GM19467 (cell line): ENCODE measurements around the gene PRSS22.
A peak's percentile ranks its signal among the peaks of the same experiment; 100 is the strongest.
"Not testable (repeated sequence)": the region's sequence is repeated elsewhere in the genome, so short reads cannot be mapped to it uniquely, and the experiment has no call there.

Experiments used
- ATAC-seq: cut with Tn5 transposase; IDR thresholded peaks from one replicate; pipeline ENCODE4 v1.9.1; 2021; ENCODE audit warnings: mild to moderate bottlenecking, moderate library complexity; ENCODE audit not compliant: unreplicated experiment

The PRSS22 gene

DNA sequence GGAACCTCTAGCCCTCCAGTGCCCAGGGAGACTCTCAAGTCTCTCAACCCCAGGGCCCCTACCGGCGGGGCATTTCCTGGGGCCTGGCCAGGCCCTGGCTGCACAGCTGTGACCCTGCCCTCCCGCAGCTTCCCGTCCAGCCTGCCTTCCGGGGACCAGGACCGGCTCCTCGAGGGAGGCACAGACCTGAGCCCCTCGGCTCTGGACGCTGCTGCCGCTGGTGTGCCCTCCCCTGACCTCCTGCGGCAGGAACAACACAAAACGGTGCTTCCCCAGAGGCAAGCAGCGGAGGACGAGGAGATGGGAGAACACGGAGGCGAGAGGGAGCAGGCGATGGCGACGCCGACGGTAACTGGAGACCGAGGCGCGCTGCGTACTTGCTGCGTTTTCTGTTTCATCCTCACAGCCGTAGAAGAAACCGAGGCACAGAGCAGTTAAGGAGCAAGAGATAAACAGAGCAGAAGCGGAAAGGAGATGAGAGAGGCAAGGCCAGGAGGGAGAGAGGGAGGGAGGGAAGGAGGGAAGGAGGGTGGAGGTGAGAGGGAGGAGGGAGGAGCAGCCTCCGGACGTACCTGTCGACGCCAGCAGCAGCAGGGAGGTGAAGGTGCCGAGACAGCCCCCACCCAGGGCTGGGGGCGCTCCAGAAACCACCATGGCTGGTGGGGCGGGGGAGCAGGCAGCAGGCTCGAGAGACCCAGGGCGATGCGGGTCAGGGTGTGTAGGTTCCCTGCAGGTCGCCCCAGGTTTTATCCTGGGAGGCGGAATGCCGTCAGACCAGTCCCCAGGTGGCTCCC is at the start of gene PRSS22:
TSS of gene PRSS22 (minus strand) at position 720 of the 794 bp plus-strand sequence. CDS start at position 654, 66 bp downstream.
- ATAC-seq: no peak

DNA sequence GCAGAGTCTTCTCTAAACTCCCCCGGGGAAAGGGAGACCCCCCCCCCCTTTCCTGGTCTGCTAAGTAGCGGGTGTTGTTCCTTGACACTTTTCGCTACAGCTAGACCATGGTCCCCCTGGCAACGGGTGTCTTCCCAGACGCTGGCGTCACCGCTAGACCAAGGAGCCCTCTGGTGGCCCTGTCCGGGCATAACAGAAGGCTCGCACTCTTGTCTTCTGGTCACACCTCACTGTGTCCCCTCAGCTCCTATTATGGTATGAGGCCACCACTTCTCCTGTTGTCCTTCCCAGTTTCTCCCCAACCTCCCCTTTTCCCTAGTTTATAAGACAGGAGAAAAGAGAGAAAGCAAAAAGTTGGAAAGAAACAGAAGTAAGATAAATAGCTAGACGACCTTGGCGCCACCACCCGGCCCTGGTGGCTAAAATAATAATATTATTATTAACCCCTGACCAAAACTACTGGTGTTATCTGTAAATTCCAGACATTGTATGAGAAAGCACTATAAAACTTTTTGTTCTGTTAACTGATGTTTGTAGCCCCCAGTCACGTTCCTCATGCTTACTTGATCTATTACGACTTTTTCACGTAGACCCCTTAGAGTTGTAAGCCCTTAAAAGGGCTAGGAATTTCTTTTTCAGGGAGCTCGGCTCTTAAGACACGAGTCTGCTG is 49.2 kb upstream of the PRSS22 start:
- not testable (repeated sequence) for ATAC-seq

GRCh38 chr16:2905988-2906387 is 48.0 kb upstream of the PRSS22 start:
- ATAC-seq: no peak

DNA sequence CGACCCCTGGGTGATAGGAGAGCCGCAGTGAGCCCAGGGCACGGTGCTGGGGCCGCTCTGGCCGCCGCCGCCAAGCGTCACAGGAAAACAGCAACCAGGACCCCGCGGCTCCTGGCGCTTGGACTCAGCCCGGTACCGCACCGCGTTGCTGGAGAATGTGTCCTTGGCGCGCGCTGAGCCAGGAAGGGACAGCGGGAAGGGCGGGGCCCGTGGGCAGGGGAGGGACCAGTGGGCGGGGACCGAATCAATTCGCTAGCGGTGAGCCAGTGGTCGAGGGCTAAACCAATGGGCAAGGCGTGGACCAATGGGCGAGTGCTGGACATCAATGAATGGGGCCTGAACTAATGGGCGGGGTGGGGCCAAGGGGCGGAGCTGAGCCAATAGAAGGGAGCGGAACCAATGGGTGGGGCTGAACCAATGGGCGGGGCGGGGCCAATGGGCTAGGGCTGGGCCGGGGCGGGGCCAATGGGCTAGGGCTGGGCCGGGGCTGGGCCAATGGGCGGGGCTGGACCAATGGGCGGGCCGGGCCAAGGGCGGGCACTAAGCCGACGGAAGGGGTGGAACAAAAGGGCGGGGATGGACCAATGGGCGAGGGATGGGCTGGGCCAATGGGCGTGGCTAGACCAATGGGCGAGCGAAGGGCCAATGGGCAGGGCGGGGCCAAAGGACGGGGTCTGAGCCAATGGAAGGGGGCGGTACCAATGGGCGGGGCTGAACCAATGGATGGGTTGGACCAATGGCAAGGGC is 47.4 kb upstream of the PRSS22 start:
- peak; percentile 65 for ATAC-seq

GRCh38 chr16:2904922-2905240 is 46.9 kb upstream of the PRSS22 start:
- peak; percentile 4 for ATAC-seq

DNA sequence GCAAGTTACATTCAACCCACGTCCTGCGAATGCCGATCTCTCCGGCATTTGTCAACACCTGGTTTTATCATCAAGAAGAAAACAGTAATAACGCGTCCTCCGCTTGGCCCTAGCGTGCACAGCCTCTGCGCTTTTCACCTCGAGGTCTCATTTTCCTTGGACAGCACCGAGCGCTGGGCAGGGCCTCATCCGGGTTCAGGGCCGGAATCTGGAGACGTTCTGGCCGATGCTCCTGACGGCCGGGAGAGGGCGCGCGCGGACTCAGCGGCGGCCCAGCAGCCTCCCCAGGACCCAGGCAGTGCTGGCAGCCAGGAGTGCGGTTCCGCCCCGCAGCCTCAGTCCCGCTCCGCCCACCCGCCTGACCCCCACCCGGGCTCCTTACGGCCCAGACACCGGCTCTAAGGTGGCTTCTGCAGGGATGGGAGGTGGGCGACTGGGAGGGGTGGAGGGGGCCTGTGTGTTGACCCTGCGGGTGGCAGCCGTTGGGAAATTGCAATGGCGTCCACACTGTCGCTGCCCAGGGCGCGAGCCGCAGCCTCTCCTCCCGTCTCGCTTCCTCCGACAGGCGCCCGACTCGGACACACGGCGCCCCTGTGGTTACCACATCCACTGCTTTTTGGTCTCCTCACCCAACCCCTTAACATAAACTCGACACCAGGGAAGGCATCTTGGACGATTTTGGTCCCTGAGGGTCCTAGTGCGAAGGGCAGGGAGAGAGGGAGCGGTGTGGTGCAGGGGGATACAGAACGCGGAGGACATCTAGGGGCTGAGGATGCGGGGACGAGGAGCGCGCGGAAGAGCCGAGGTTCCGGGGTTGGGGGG is 46.3 kb upstream of the PRSS22 start:
- peak; percentile 49 for ATAC-seq

- ATAC-seq: no peak
These were observed 44.6 kb upstream of the PRSS22 start for GRCh38 chr16:2902337-2903130.

DNA sequence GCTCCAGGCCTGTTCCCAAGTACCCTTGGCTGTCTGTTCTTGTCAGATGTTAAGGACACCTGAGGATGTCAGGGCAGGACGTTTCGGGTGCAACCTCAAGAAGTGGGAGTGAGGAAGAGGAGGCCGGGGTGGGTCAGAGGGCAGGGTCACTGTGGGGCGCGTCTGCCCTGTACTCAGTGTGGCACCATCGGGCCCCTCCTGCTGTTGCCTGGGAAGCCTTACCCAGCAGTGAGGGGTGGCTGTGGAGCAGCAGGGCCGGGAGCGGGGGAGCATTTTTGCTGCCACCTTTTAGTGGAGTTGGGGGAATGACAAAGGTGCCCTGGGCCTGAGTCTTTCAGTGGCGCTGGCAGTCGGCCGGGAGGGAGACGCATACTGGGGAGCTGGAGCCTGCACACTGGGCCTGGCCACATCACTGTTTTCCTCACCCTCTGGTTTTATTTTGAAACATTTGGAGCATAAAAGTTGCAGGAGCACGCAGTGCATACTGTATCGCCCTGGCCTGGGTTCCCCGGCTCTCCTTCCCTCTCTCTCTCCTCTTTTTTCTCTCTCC is 42.6 kb upstream of the PRSS22 start:
- no peak for ATAC-seq

- no peak for ATAC-seq
These were observed 41.6 kb upstream of the PRSS22 start for GRCh38 chr16:2899564-2900072.

- no peak for ATAC-seq
These were observed 41.0 kb upstream of the PRSS22 start for GRCh38 chr16:2898831-2899563.

DNA sequence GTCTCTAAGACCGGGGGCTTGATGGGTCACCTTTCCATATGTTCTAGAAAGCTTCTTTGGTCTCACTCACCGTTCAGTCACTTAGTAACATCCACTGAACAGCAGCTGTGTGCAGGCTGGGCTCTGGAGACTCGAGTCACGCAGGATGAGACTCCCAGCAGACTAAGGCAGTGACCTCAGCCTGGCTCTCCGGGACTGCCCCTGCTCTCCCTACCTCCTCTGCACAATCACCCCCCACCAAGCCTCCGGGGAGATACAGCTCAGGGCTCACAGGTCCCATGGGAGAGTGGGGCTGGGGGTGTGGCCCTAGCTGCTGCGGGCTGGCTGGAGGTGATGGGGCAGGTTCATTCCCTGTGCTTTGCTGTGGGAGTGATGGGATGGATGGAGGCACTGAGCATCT is 39.1 kb upstream of the PRSS22 start:
- ATAC-seq: no peak

GRCh38 chr16:2896480-2897010 is 38.6 kb upstream of the PRSS22 start:
- no peak for ATAC-seq

GRCh38 chr16:2895813-2896212 is 37.8 kb upstream of the PRSS22 start:
- ATAC-seq: no peak

GRCh38 chr16:2894231-2894630 is 36.3 kb upstream of the PRSS22 start:
- no peak for ATAC-seq

DNA sequence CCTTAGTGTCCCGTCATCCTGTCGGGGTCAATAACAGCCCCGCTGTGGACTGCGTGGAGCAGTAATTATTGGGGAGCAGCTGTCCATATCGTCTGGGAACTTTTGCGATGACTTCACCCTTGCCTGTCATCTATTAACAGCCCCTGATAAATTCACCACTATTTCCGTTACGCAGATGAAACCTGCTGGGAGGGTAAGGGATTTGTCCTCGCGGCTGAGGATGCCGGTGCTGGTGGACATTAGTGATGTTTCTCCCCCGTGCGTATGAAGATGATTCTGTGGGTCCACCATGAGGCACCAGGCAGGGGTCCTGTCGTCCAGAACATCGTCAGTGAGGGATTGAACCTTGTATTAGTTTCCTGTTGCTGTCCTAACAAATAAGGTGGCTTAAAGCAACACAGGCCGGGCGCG is 26.1 kb upstream of the PRSS22 start:
- no peak for ATAC-seq

DNA sequence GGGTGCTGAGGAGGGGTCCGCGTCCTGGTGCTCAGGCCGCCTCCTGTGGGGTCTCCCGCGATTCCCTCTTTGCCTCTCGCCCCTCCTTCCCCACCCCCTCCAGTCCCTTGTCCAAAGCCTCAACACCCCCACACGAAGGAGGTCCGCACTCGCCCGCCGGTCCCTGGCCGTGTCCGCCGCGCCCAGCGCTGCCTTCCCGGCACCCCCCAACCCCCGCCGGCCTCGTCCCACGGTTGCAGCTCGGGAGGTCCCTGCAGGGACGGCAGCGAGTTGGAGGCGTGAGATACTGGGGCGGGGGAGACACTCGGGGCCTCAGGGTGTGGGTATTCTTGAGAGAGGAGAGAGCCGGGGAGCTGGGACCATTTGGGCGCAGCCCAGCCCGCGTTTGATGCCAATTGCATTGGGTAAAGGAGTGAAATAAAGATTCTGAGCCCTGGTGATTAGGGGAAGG is 25.5 kb upstream of the PRSS22 start:
- no peak for ATAC-seq

DNA sequence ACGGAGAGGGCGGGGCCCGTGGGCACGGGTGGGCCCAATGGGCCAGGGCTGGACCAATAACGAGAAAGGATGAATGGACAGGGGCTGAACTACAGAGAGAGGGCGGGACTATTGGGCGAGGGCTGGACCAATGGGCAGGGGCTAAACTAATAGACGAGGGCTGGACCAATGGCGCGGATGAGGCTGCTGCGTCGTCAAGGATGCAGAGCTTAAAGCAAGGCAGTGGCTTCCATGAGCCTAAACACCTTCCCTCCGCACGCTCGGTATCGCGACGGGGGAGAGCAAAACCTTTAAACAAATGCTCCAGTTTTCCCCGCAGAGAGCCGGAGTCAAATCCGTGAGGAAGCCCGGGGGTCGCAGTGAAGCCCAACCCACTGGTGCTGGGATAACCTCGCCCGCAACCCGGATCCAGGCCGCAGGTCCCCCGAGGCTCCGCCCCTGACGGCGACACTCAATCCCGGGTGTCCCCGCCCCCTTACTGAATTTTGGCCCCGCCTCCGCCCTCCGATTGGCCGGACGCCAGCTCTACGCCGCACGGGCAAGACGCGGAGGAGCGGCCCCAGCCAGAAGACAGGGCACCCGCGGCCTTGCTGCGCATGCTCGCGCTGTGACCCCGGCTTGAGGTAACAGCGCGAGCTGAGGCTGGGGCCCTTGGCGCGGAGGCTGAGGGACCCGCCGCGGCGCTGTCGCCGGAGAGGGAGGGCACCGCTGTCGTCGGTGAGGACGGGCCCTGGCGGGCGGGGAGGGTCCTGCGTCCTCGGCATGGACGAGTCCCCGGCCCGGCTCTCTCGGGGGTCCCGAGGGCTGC is 24.9 kb upstream of the PRSS22 start, which contains the start of gene FLYWCH2:
TSS of gene FLYWCH2 (plus strand) at position 566 of the 808 bp plus-strand sequence. CDS start 13,235 bp downstream, outside the sequence.
- ATAC-seq: peak; percentile 88
